ENCODE results near the gene IL5RA.

IL5RA gene

GRCh38 chr3:3109407-3110298 lies 521 bp downstream of the IL5RA start:
- TF ChIP-seq, protein P1, sequence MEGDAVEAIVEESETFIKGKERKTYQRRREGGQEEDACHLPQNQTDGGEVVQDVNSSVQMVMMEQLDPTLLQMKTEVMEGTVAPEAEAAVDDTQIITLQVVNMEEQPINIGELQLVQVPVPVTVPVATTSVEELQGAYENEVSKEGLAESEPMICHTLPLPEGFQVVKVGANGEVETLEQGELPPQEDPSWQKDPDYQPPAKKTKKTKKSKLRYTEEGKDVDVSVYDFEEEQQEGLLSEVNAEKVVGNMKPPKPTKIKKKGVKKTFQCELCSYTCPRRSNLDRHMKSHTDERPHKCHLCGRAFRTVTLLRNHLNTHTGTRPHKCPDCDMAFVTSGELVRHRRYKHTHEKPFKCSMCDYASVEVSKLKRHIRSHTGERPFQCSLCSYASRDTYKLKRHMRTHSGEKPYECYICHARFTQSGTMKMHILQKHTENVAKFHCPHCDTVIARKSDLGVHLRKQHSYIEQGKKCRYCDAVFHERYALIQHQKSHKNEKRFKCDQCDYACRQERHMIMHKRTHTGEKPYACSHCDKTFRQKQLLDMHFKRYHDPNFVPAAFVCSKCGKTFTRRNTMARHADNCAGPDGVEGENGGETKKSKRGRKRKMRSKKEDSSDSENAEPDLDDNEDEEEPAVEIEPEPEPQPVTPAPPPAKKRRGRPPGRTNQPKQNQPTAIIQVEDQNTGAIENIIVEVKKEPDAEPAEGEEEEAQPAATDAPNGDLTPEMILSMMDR (conservative IDR thresholded peaks at IDR 0.05; ENCODE audit: low read depth), result no peak
- no peak for DNase-seq (ENCODE audit: low spot score)
- ChIA-PET POLR2A (ENCODE audit: low non-redundant PET) (no interaction called here), CTCF (no interaction called here)
- H3K27ac ChIP-seq, result no peak overlapping the region

GRCh38 chr3:3107858-3108257 lies 2.3 kb downstream of the IL5RA start:
- no peak for DNase-seq (ENCODE audit: low spot score)
- ChIA-PET POLR2A (ENCODE audit: low non-redundant PET) (no interaction called here), CTCF (no interaction called here)
- no peak overlapping the region for H3K27ac ChIP-seq
- TF ChIP-seq, protein P1 (conservative IDR thresholded peaks at IDR 0.05; ENCODE audit: low read depth), result no peak

DNA sequence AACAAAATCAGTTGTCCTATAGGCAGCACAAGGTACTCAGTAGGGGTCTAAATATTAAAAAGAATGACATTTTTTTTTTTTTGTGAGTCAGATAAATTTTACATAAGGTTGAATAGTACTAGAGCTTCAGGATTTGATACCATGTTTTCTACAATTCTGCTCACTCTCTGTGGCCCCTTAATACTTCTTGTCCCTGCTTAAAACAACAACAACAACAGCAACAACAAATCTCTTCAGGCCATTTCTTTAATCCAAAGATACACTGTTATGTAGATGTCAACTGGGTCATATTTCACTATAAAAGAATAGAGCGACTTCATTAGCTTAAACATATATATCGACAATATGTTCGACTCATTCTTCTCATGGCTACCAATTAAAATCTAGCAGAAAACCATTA lies 3.0 kb downstream of the IL5RA start:
- ChIA-PET POLR2A (ENCODE audit: low non-redundant PET) (no interaction called here), CTCF (no interaction called here)
- H3K27ac ChIP-seq, result no peak overlapping the region
- TF ChIP-seq, protein P1 (conservative IDR thresholded peaks at IDR 0.05; ENCODE audit: low read depth), result no peak
- no peak for DNase-seq (ENCODE audit: low spot score)

DNA sequence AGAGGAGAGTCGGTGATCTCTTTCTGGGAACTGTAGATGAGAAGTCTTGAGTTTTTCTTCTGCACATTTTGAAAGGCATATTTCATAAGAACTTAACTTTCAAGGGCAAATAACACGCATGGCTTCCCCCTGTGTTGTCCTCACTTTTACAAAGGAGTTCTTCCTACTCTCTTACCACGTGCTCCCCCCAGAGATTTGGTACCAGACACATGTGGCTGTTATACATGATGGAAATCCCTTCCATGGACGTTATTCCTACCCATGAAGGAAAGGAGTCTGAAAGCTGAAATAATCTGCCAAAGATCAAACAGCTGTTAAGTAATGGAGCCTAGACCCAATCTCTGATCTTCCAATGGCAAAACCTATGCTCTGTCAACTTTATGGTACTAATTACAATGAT lies 4.4 kb downstream of the IL5RA start:
- TF ChIP-seq, protein P1 (conservative IDR thresholded peaks at IDR 0.05; ENCODE audit: low read depth), result no peak
- no peak for DNase-seq (ENCODE audit: low spot score)
- no peak overlapping the region for H3K27ac ChIP-seq
- CTCF ChIA-PET, result no interaction called here
- POLR2A ChIA-PET (ENCODE audit: low non-redundant PET), result no interaction called here

- TF ChIP-seq, protein P1 (conservative IDR thresholded peaks at IDR 0.05; ENCODE audit: low read depth), result no peak
- POLR2A ChIA-PET (ENCODE audit: low non-redundant PET), result no interaction called here
- no peak overlapping the region for H3K27ac ChIP-seq
- CTCF ChIA-PET, result no interaction called here
- no peak for DNase-seq (ENCODE audit: low spot score)
These were observed 4.9 kb downstream of the IL5RA start for GRCh38 chr3:3105246-3105645.

GRCh38 chr3:3102751-3103150 lies 7.4 kb downstream of the IL5RA start:
- CTCF ChIA-PET, result no interaction called here
- DNase-seq (ENCODE audit: low spot score), result no peak

More at GRCh38 chr3:3102751-3103150, 7.4 kb downstream of the IL5RA start:
- TF ChIP-seq, protein P1 (conservative IDR thresholded peaks at IDR 0.05; ENCODE audit: low read depth), result no peak
- POLR2A ChIA-PET (ENCODE audit: low non-redundant PET), result no interaction called here
- no peak overlapping the region for H3K27ac ChIP-seq
